Fibroblast of pulmonary artery (primary cell): ENCODE data around the gene ZNF536.

Source experiments
- DNase-seq: peaks from one replicate; pipeline ENCODE4 v3.0.0-alpha.2; 2010; ENCODE audit warnings: low read depth
- H3K4me3 ChIP-seq: replicated peaks from 2 replicates; pipeline ENCODE4 v1.5.1; 2011; ENCODE audit warnings: low read depth, mild to moderate bottlenecking, control low read depth, low read length, moderate library complexity
- CTCF ChIP-seq: IDR thresholded peaks from 2 replicates; pipeline ENCODE4 v1.5.1; 2011; ENCODE audit warnings: mild to moderate bottlenecking, control low read depth, low read length, inconsistent platforms; ENCODE audit errors: missing control alignments

Gene ZNF536

DNA sequence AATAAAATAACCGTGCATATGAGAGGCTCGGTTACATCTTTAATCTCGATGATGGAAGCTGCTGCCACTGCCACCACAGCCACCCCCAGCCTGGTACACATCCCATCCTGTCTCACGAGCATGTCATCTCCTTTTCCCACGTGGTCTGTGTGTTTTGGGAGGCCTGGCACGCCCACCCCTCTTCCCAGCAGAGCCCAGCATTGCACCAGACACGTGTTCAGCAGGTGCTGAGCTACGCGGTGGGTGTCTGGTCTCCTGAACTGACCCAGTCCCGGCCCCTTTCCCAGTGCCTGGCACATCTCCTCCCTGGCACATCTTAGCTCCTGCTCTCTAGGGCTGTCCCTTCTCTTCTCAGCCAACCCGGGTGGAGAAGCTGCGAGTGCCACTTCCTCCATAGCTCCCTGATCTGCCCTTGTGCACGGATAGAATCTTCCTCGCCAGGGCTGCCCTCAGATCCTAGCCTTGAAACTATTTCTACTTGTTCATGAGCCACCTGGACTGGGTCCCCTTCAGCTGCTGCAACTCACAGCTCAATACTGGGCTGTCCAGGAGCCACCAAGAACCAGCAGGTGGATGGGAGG, 36.8 kb upstream of the ZNF536 start:
- no peak for TF ChIP-seq CTCF
- no peak overlapping the region for H3K4me3 ChIP-seq
- no peak for DNase-seq

- TF ChIP-seq CTCF, result no peak
- DNase-seq, result no peak
- no peak overlapping the region for H3K4me3 ChIP-seq
Measured at GRCh38 chr19:30336290-30336689, 35.9 kb upstream of the ZNF536 start.

DNA sequence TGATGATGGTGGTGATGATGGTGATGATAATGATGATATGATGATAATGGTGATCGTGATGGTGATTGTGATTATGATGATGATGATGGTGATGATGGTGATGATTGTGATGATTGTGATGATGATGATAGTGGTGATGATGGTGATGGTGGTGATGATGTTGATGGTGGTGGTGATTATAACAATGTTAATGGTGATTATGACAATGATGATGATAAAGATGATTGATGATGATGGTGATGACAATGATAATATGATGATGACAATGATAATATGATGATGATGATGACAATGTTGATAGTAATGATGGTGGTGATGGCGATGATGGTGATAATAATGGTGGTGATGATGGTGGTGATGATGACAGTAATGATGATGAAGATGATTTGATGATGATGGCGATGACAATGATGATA, 34.1 kb upstream of the ZNF536 start:
- DNase-seq, result no peak
- no peak overlapping the region for H3K4me3 ChIP-seq
- TF ChIP-seq CTCF, result no peak

DNA sequence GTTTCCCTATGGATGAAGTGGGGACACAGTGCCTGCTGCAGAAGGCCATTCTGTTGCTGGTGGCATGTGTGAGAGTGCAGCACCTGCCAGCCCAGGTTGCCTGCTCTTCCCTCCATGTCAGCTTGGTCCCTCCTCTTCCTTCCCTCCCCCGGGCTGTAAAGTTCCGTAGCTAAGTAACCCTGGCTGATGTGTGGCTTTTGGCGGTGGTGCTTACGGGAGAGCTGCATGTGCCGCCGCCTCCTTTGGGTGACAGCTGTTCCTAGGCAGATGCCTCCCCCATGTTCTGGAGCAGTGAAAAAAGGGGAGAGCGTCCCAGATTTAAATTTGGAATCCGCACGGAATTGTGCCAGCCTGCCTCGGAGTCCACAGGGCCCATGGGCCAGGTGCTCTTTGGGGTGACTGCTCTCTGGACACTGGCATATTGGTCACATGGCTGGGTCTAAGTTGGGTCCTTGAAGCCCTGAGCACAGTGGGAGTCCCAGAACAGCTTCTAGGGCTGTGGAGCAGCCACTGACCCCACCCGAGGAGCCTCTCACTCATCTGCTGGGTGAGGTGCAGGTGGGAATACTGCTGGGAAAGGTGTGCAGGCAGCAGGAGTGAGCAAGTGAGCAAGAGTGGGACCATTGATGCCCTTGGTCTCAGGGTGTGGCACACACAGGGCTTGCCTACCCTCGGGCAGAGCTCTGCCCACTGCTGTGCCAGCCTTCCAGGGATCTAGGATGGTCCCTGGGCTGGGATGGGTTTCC, 33.1 kb upstream of the ZNF536 start:
- H3K4me3 ChIP-seq, result no peak overlapping the region
- no peak for DNase-seq
- TF ChIP-seq CTCF, result no peak

- H3K4me3 ChIP-seq, result no peak overlapping the region
- TF ChIP-seq CTCF, result no peak
- no peak for DNase-seq
Measured at GRCh38 chr19:30339624-30340525, 32.3 kb upstream of the ZNF536 start.

DNA sequence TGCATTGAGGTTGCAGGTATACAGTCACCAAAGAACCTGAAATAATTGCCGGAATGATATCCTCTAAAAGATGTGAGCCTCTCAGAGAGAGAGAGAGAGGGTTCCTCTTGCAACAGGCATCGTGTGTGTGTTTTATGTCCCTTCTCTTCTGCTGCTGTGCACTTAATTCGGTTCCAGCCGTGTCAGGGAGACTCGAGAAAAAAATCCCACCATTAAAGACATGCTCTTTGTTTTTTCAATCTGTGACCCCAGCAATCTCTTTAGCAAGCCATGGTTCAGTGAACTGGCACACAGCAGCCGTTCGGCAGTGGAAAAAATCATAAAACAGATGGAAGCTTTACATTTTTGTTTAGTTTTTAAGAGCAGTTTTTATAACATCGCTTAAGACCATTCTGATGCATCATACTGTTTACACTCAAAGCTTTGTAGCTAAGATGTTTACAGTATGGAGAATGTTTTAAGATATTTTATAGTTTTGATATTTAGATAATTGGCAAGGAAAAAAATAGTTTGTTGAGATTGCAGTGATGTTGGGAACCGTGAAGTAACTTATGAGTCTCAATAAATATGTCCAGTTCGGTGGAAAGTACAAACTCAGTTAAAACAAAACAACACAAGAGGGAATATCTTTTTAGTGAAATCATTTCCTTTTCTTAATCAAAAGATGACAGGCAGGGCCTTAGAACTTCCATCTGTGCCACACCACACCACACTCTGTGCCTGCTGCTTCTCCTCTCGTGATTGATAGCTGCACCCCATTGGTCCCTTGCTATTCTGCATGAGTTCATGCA, 31.2 kb upstream of the ZNF536 start:
- DNase-seq, result no peak
- no peak overlapping the region for H3K4me3 ChIP-seq
- no peak for TF ChIP-seq CTCF
